Mononuclear cell (primary cell): Measurements from ENCODE around the gene GARIN3. TPM values are rescaled to one million over a fixed set of nuclear protein-coding genes. Genes with fewer than 3 reads are reported as not detected.
"Not testable (repeated sequence)": the region's sequence is repeated elsewhere in the genome, so short reads cannot be mapped to it uniquely, and the experiment has no call there.

Source experiments
- H3K27me3 ChIP-seq: 2 replicates; pipeline ENCODE4 v1.6.0; 2011; ENCODE audit warnings: low read length, control low read depth; ENCODE audit not compliant: insufficient read depth
- H3K4me1 ChIP-seq: 2 replicates; pipeline ENCODE4 v1.5.1; 2011; ENCODE audit warnings: mild to moderate bottlenecking, low read length, control low read depth; ENCODE audit not compliant: insufficient read depth
- H3K4me3 ChIP-seq: 2 replicates; pipeline ENCODE4 v1.5.1; 2011; ENCODE audit warnings: mild to moderate bottlenecking, low read length, moderate library complexity
- H3K9me3 ChIP-seq: 2 replicates; pipeline ENCODE4 v1.5.1; 2011; ENCODE audit warnings: low read depth, mild to moderate bottlenecking, control low read depth, low read length
- total RNA-seq: library from RNA; depleted of rRNA; stranded (reverse); fragments of >200 nt; gene quantifications from one replicate; pipeline ENCODE4 v1.2.3, GENCODE V29; 2012

GARIN3 gene
- total RNA-seq, 1 donor = not detected

DNA sequence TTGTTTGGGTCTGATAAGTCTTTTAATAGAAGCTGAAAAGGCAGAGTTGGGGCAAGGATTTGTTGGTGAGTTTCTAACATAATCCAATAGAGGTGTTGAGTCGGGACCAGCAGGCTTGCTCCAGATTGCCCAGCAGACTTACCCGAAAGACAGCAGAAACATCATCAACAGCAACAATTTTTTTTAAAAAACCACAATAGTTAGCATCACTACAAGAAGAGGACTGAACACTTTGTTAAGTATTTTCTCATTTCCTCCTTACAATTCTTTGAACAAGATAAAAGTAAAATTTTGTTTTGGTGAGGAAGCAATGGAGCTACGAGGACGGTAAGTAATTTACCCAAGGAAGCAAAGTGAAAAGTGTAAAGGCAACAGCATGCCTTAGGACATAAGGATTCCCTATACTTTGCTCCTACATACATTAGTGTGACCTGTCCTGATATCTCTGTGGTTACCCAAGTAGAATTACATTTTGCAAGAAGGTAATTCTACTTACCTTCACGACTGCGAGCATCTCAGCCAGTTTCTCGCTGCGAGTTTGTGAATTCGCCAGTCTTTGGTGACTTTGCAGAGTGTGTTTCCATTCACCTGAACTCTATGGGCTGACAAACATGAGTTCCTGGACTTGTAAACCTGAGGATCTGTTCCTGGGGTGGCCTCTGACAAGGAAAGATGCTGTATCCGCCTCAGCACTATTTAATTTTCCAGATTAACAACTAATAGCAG, 27.8 kb upstream of the GARIN3 start:
- Histone ChIP-seq H3K4me1 (peaks cover 47% of the 10 kb centered on the region), H3K27me3 (no peaks in the 10 kb centered on the region), H3K4me3 (no peak overlapping the region)

DNA sequence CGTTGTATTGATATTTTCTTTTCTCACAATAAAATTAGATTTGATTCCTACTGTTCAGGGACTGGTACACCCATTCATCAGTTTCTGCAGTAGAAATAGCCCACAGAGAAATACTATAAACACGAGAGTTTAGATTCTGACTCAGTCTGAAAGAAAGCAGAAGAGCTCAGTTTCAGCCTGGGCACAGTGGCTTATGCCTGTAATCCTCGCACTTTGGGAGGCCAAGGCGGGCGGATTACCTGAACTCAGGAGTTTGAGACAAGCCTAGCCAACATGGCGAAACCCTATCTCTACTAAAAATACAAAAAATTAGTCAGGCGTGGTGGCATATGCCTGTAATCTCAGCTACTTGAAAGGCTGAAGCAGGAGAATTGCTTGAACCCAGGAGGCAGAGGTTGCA, 23.2 kb upstream of the GARIN3 start:
- peak overlapping the region; percentile 10 for H3K4me3 ChIP-seq
- H3K9me3 ChIP-seq = no peaks in the 10 kb centered on the region
- peaks cover 51% of the 10 kb centered on the region for H3K4me1 ChIP-seq
- no peaks in the 10 kb centered on the region for H3K27me3 ChIP-seq

More for the DNA sequence above, 27.8 kb upstream of the GARIN3 start:
- H3K9me3 ChIP-seq = no peaks in the 10 kb centered on the region

GRCh38 chr5:157188270-157188669, 22.2 kb upstream of the GARIN3 start:
- Histone ChIP-seq H3K4me1 (peaks cover 47% of the 10 kb centered on the region), H3K4me3 (peak overlapping the region; percentile 1), H3K27me3 (no peaks in the 10 kb centered on the region), H3K9me3 (no peaks in the 10 kb centered on the region)

DNA sequence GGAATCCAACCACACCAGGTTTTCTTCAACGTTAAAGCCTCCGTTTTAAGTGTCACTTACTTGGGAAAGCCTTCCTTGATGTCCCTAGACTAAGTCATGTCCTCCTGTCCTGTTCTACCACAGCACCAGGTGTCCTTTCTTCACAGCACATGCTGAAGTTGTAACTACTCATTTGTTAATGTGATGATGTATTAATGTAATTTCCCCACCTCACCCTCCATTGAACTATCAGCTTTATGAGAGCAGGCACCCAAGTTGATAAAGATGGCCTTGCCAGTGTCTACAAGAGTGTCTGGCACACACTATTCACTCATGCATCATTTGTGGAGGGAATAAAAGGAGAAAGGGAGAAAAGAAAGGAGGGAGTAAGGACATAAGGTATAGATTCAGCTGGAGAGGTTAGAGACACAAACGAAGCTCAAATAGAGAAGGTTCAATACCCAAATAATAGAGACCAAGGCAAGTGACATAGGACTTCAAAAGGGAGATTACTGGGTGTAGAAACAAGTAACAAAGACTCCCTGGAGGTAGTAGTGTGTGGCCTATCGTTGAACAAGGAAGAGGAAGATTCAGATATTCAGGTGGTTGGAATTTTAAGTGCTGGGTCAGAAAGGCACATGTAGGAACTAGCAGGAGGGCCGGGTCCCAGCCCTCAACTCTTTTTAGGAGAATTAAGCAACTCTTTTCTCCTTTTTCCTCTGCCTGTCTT, 21.1 kb upstream of the GARIN3 start:
- no peaks in the 10 kb centered on the region for H3K27me3 ChIP-seq
- H3K4me1 ChIP-seq = peaks cover 36% of the 10 kb centered on the region
- H3K9me3 ChIP-seq = no peaks in the 10 kb centered on the region
- no peak overlapping the region for H3K4me3 ChIP-seq

GRCh38 chr5:157186309-157187045, 20.4 kb upstream of the GARIN3 start:
- peak overlapping the region; percentile 8 for H3K4me3 ChIP-seq
- no peaks in the 10 kb centered on the region for H3K9me3 ChIP-seq
- H3K4me1 ChIP-seq = peaks cover 34% of the 10 kb centered on the region
- H3K27me3 ChIP-seq = no peaks in the 10 kb centered on the region

DNA sequence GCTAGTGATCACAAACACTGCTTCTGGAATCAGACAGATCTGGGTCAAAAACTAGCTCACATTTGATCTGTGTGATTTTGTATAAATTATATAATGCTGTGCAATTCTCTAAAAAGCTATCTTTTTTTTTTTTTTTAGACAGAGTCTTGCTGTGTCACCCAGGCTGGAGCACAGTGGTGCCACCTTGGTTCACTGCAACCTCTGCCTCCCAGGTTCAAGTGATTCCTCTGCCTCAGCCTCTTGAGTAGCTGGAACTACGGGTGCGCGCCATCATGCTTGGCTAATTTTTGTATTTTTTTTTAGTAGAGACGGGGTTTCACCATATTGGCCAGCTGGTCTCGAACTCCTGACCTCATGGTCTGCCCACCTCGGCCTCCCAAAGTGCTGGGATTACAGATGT, 19.1 kb upstream of the GARIN3 start:
- H3K4me1 ChIP-seq = peaks cover 34% of the 10 kb centered on the region
- H3K9me3 ChIP-seq, H3K27me3 ChIP-seq: not testable (repeated sequence)
- peak overlapping the region; percentile 58 for H3K4me3 ChIP-seq

DNA sequence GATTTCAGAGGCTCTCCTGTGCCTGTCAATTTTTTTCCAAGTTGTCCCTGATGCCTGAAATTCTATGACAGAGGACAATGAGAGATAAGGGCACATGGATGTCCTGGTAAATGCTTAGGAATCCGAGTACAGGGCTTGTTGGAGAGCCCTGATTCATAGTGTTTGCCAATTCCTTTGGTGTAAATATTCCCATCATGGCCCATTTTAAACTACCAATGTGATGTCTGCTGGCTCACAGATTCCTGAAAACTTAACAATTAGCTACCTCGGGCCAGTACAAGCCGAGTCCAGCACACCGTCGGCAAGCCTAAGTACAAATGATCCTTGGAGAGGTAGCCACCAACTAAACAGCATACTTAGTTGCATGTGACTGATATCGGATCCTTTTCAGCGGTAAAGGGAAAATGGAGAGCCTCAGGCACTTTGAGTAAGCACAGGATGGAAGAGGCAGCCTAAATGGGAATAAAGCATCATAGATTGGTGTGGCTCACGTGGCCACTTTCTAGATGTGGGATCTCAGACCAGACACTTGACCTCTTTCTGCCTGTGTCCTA, 18.1 kb upstream of the GARIN3 start:
- H3K4me3 ChIP-seq = peak overlapping the region; percentile 58
- no peaks in the 10 kb centered on the region for H3K9me3 ChIP-seq
- peaks cover 34% of the 10 kb centered on the region for H3K4me1 ChIP-seq

DNA sequence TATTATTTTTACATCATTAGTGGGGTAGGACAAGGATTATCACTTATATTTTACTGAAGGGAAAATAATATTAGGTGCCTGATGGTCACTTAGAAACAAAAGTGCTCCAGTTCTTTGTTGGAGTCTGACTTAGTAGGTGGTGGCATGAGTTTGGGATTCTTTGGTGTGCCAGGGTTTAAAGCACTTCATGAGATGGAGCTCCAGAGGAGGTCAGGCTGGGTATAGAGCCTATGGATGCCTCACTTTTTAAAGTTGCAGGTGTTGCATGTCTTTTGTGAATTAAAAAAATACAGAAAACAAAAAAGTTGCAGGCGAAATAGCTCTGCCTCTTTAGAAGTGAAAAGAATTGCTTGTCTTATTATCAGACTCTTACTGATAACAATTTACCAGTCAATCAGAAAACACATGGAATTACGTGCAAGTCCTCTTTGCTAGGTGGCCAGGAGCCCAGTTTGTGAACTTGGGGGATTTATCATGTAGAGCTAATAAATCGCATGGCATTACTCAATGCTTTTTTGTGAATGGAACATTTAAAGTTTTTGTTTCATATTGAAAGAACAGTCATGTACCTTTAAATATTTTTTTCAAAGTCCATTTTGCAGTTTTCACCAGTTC, 16.2 kb upstream of the GARIN3 start:
- H3K9me3 ChIP-seq = no peaks in the 10 kb centered on the region
- peak overlapping the region; percentile 58 for H3K4me3 ChIP-seq
- H3K27me3 ChIP-seq = no peaks in the 10 kb centered on the region
- H3K4me1 ChIP-seq = peaks cover 26% of the 10 kb centered on the region

More for the DNA sequence above, 18.1 kb upstream of the GARIN3 start:
- no peaks in the 10 kb centered on the region for H3K27me3 ChIP-seq

DNA sequence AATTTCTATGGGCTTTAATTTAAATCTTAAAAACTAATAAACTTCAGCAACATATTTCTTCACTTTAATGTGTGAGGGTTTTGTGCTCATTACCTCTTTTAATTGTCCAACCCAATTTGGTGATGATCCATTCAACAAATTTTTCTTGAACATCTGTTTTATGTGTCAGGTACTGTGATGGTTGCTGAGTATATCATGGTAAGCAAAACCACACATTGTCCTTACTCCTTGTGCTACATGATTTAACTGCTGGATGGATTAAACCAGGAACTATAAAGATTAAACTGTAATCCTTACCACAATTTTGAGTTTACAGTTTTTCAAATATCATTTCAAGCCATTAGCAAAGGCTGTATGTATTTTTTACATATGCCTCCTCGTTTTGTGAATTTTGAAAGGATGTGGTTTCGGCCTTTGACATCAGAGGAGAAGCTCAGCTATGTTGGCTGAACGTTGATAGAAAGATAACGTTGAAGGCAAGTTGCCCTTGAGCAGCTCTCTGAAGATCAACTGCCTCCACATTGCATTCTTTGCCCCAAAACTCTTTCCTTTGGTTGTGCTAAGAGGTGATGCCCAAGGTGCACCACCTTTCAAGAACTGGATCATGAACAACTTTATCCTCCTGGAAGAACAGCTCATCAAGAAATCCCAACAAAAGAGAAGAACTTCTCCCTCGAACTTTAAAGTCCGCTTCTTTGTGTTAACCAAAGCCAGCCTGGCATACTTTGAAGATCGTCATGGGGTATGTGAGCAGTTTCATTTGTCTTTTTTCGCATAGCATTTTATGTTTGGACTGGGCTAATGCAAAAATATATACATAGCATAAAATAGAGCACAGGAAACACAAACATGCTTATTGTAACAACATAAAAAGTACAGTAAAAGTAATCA, 14.6 kb upstream of the GARIN3 start, which contains the start of gene ITK:
Gene ITK, plus strand, starts transcription at position 467 of the 891 bp plus-strand sequence. Its CDS starts 138 bp downstream, at position 605.
- Histone ChIP-seq H3K4me3 (peak within 1 kb of the TSS; percentile 58), H3K27me3 (no peaks in the 10 kb centered on the region), H3K4me1 (peaks cover 15% of the 10 kb centered on the region), H3K9me3 (no peaks in the 10 kb centered on the region)

- no peaks in the 10 kb centered on the region for H3K27me3 ChIP-seq
- H3K4me3 ChIP-seq = no peak overlapping the region
- H3K4me1 ChIP-seq = peaks cover 10% of the 10 kb centered on the region
These were observed 12.9 kb upstream of the GARIN3 start for GRCh38 chr5:157178966-157179365.

GRCh38 chr5:157177953-157178352, 11.9 kb upstream of the GARIN3 start:
- peaks cover 14% of the 10 kb centered on the region for H3K4me1 ChIP-seq
- no peak overlapping the region for H3K4me3 ChIP-seq
- no peaks in the 10 kb centered on the region for H3K27me3 ChIP-seq
- H3K9me3 ChIP-seq = no peaks in the 10 kb centered on the region

More at GRCh38 chr5:157178966-157179365, 12.9 kb upstream of the GARIN3 start:
- no peaks in the 10 kb centered on the region for H3K9me3 ChIP-seq

DNA sequence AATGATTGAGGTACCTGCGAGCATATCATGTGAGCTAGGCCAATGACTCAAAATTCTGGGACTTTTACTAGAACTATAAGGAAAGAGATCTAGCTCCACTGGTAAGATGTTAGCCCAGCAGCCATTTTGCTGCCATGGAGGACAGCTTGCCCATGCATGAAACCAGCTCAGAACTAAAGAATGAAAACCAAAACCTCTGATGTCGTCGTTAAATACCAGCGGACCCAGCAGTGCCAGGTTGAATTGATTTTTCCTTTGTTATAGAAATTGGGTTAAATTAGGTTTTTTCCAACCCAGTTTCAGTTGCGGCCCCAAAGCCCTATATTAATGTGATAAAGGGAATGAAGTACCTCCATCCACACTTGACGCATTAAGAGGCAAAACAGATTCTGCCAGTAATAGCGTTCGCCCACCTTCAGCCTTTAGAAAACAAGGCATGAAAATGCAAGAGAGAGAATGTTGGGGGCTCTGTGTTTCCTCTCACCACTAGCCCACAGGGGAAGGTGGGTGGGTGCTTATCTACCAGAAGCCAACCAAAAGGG, 9.1 kb upstream of the GARIN3 start:
- Histone ChIP-seq H3K4me3 (no peak overlapping the region), H3K4me1 (peaks cover 20% of the 10 kb centered on the region), H3K9me3 (no peaks in the 10 kb centered on the region), H3K27me3 (no peaks in the 10 kb centered on the region)

DNA sequence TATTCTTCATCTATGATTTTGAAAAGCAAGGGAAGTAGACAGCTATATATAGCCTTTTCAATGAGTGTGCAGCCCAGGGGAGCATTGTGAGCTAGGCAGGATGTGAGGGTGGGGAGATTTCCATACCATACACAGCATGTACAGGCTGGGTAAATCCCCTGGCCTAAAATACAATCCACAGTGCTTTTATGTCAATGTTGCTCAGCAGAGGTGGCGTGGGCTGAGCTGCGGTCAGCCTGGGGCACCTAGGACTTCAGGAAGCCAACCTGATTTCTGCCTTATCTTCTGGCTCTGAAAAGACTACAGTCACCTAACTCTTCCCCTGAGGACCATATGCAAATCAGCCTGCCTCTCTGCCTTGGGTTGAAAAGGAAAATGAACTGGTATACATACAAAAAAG, 6.3 kb upstream of the GARIN3 start:
- Histone ChIP-seq H3K27me3 (no peaks in the 10 kb centered on the region), H3K9me3 (no peaks in the 10 kb centered on the region), H3K4me1 (peaks cover 9% of the 10 kb centered on the region), H3K4me3 (no peak overlapping the region)
